Stimulated activated CD8-positive, alpha-beta memory T cell treated with anti-CD3 and anti-CD28 coated beads, Interleukin-15, amount 100 ng/mL, for 1 hour (primary cell): Measurements from ENCODE around the gene NME7.
"Not testable (repeated sequence)": the region's sequence is repeated elsewhere in the genome, so short reads cannot be mapped to it uniquely, and the experiment has no call there.

Experiments
- DNase-seq: peaks from one replicate; pipeline ENCODE4 v3.0.0-alpha.2; 2020; ENCODE audit warnings: low read depth

The NME7 gene

GRCh38 chr1:169126335-169126734 is 241.3 kb downstream of the NME7 start:
- no peak for DNase-seq

GRCh38 chr1:169125597-169125996 is 242.0 kb downstream of the NME7 start:
- DNase-seq = not testable (repeated sequence)

- no peak for DNase-seq
Measured at GRCh38 chr1:169124459-169124858, 243.1 kb downstream of the NME7 start.

- DNase-seq = no peak
Measured at GRCh38 chr1:169122976-169123375, 244.6 kb downstream of the NME7 start.

GRCh38 chr1:169121146-169121923 is 246.3 kb downstream of the NME7 start:
- no peak for DNase-seq

GRCh38 chr1:169120066-169120465 is 247.5 kb downstream of the NME7 start:
- DNase-seq = no peak

GRCh38 chr1:169119405-169119804 is 248.2 kb downstream of the NME7 start:
- DNase-seq = no peak

- no peak for DNase-seq
Measured at GRCh38 chr1:169118227-169118626, 249.4 kb downstream of the NME7 start.

- DNase-seq = no peak
Measured at GRCh38 chr1:169117599-169117998, 250.0 kb downstream of the NME7 start.

GRCh38 chr1:169117014-169117413 is 250.6 kb downstream of the NME7 start:
- no peak for DNase-seq

- no peak for DNase-seq
Measured at GRCh38 chr1:169115891-169116585, 251.6 kb downstream of the NME7 start.

GRCh38 chr1:169113613-169114119 is 253.9 kb downstream of the NME7 start:
- no peak for DNase-seq

GRCh38 chr1:169112241-169112640 is 255.4 kb downstream of the NME7 start:
- DNase-seq = no peak

- DNase-seq = no peak
Measured at GRCh38 chr1:169111472-169111871, 256.1 kb downstream of the NME7 start.

- DNase-seq = no peak
Measured at GRCh38 chr1:169110689-169111447, 256.7 kb downstream of the NME7 start.

GRCh38 chr1:169110236-169110635 is 257.4 kb downstream of the NME7 start:
- no peak for DNase-seq

GRCh38 chr1:169109561-169110134 is 257.9 kb downstream of the NME7 start:
- DNase-seq = no peak

- DNase-seq = no peak
Measured at GRCh38 chr1:169108863-169109560, 258.6 kb downstream of the NME7 start.

GRCh38 chr1:169108223-169108622 is 259.4 kb downstream of the NME7 start:
- no peak for DNase-seq

- DNase-seq = no peak
Measured at GRCh38 chr1:169107603-169108208, 259.9 kb downstream of the NME7 start.

- no peak for DNase-seq
Measured at GRCh38 chr1:169106921-169107602, 260.5 kb downstream of the NME7 start.
